Activated T-helper 1 cell treated with Interleukin-2 at 50 U/mL for 16 hours (primary cell): ENCODE results near the gene FUOM.

ENCODE experiments used
- DNase-seq: peaks from one replicate; pipeline ENCODE4 v3.0.0-alpha.2; 2020; ENCODE audit warnings: low read depth

FUOM gene

DNA sequence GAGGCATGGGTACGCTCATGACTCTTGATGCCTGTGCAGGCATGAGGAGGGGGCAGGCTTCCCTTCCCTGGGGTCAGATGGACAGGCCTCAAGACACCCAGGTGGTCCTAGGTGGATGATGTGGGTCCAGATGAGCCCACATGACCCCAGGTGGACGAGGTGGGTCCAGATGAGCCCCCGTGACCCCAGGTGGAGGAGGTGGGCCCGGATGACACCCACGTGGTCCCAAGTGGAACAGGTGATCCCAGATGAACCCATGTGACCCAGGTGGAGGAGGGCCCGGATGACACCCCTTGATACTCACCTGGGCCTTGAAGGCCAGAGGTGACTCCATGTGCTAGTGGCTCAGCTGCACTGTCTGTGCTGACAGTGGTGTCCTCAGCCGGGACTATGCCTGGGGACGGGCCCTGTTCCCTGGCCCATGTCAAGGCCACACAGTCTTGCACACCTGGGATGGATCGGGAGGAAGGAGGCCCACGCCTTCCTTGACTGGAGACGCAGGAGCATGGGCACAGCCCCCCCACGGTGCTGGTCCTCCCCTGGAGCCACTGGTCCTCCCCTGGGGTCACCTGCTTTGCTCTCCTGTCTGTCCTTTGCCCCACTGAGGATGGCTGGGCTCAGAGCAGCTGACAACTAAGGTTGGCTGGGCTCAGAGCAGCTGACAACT is 7.4 kb downstream of the FUOM start:
- no peak for DNase-seq

DNA sequence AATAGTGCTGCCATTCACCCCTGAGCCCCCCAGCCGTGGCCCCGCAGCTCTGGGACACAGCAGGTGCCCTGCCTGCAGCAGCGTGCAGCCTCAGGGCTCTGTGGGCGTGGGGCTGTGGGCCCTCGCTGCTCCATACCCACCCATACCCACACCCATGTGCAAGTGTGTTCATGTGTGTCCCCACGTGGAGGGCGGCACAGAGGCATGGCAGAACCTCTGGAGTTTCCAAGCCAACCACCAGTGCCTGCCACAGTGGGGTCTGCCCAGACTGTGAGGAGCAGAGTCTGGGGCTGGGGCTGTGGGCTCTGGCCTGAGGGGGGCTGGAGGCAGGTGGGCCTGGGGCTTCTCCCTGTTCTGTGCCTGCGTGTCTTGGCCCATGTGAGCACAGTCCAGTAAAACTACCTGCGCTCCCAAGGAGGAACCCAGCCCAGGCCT is 8.2 kb downstream of the FUOM start:
- DNase-seq: no peak

DNA sequence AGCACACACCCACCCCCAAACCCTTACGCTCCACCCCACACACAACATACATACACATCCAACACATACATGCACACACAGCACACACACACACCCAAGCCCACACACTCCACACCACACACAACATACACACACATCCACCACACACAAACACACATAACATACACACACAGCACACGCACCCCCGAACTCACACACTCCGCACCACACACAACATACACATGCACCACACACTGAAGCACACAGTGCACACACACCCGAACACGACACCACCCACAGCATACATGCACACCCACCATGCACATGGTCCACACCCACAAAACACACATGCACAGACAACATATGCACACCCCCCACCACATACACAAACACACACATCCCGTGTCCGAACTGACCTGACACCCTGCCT is 8.7 kb downstream of the FUOM start:
- DNase-seq: no peak

DNA sequence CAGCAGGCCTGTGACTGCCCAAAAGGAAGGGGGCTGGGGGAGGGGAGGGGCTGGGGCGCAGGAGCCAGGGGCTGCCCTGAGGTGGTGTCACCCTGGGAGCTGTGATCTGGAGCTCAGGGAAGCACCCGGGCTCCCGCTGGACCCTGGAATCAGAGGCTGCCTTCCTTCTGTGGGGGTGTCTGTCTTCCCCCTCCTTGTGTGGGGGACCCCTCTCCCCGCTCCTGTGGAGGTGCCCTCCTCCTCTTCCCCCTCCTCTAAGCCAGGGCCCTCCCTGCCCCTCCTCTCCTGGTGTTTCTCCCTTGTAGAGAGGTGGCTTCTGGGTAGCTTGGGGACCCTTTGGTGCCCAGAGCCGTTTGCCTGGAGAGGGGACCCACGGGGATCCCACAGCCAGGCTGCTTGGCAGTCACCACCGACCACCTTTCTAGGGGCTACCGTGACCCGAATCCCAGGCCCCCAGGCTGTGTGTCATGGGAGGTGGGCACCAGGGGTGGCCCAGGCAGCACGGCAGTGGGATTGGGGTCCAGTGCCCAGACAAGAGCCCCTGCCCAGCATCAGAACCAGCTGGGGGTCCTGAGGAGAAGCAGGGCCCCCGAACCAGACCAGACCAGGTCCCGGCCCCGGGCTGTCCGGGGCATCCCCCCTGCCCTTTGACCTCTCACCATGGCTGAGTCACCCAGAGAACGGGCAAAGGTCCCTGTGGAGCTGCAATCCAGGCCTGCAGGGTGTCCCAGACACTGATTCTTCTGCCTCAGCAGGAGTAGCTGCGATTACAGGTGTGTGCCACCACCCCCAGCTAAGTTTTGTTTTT is 9.9 kb downstream of the FUOM start:
- no peak for DNase-seq

DNA sequence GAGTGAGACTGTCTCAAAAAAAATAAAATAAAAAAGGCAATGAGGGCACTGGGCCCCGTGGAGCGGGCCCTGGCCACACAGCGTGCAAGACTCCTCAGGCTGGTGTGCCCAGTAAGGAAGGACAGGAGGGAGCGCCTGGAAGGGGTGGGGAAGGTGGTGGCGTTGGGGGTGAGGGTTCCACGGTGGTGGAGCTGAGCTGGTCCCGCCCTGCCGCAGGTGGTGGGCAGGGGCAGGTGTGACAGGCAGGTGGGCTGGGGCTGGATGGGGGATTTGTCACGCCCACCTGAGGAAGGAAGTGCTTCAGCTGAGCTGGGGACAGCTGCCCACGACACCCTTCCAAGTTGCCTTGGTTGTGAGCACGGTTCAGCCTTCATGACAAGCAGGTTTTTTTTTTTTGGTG is 11.4 kb downstream of the FUOM start:
- no peak for DNase-seq

DNA sequence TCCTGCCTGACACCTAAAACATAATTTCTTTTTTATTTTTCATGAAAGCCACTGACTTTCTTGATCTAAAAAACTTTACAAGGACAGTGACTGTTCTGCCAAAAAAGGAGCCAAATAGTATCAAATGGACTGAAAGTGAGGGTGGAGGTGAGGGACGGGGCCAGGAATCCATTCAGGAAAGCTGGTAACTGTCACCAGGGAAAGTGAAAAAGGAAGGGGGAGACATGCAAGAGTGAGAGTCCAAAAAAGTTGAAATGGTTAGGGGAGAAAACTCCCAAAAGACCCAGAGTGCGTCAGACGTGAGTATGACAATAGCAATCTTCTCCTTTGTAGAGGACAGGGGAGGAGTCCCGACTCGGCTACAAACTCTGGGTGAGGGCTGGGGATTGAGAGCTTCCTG is 13.6 kb downstream of the FUOM start:
- no peak for DNase-seq

DNA sequence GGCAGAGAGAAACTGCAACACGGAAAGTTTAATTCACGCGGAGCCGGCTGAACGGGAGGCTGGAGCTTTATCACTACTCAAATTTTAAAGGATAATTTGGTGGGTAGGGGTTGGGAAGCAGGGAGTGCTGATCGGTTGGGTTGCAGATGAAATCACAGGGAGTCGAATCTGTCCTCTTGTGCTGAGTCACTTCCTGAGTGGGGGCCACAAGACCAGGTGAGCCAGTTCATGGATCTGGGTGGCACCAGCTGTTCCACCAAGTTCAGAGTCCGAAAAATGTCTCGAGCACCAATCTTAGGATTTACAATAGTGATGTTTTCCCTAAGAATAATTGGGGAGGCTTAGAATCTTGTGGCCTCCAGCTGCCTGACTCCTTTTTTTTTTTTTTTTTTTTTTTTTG is 14.3 kb downstream of the FUOM start:
- DNase-seq: no peak

DNA sequence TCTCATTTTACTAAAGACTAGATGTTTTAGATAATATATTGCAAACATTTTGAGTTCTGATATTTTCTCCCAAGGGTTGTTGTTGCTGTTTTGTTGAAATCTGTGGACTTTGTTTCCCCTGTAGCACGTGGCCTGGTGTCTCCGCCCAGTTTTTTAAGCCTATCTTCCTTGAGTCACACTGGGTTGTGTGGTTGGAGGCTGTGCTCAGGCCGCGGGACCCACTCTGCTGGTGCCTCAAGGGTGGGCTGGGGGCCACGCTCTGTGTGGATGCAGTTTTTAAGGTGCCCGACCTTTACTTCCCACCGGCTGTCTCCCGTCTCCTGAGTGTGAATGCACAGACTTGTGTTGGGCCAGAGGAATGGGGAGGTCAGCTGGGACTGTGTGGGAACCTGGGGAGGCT is 14.9 kb downstream of the FUOM start:
- no peak for DNase-seq

DNA sequence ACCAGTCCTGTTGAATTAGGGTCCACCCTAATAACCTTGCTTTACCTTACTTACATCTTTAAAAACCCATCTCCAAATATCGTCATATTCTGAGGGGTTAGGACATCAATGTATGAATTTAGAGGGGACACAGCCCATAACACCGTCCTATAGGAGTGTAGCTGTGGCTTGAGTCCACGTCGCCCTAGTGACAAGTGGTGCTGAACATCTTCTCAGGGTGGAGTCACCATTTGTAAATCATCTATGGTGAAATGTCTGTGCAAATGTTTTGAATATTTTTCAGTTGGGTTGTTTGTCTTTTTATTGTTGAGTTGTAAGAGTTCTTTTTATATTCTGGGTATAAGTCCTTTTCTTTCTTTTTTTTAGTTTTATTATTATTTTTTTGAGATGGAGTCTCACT is 15.8 kb downstream of the FUOM start:
- no peak for DNase-seq

DNA sequence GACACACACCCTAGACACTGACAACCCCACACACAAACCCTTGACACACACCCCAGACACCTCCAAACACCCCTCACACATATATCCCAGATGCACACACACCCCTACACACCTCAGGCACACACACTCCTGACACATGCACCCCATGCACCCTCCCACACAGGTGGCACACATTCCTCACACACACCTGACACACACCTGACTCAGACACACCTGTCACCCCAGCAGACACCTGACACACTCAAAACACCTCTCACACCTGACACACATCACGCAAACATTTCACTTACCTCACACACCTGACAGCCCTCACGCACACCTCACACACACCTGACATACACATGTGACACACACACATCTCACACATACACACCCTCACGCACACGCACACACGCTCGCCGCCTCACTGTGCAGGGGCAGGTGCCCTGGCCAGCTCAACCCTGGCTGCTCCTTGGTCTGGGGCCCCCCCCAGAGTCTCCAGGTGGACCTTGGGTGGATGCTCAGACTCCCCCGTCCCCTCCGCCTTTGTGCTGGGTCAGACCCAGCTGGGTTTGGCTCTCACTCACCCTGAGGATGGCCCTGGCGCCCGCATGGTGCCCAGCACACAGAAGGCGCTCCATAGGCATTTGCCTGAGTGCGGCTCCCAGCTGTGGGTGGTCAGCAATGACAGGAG is 18.0 kb downstream of the FUOM start:
- DNase-seq: no peak

DNA sequence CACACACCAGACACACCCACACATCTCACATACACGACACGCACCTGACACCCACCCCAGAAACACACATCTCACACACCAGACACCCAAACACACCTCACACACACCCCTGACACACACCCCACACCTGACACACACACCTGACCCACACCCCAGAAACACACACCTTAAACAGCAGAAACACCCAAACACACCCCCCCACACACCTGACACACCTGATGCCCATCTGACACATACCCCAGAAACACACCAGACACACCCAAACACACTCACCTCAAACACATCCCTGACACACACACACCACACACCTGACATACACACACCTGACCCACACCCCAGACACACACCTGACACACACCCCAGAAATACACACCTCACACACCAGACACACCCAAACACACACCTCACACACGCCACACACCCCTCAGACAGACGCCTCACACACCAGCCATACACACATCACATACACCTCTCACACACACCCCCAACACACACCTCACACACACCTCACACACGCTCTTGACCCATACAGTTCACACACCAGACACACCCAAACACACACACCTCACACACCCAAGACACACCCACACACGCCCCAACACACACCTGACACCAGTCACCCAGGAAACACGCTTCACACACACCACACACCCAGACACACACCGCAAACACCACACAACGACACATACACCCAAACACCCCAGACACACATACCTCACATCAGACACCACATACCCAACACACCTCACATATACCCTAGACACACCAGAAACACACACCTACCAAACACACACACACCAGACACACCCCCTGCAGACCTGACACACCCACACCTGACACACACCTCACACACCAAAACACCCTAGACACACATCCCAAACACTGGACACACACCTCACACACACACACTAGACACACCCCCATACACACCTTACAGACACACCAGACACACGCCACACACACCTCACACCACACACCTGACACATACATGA is 19.4 kb downstream of the FUOM start:
- no peak for DNase-seq

DNA sequence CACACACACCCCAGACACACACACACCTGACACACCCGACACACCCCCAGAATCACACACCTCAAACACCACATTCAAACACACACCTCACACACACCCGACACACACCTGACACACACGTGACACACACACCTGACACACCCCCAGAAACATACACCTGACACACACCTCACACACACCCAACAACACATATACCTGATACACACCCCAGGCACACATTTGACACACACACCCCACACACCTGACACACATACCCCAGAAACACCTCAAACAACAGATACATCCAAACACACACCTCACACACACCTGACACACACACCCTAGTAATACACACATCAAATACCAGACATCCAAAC is 20.5 kb downstream of the FUOM start:
- no peak for DNase-seq

DNA sequence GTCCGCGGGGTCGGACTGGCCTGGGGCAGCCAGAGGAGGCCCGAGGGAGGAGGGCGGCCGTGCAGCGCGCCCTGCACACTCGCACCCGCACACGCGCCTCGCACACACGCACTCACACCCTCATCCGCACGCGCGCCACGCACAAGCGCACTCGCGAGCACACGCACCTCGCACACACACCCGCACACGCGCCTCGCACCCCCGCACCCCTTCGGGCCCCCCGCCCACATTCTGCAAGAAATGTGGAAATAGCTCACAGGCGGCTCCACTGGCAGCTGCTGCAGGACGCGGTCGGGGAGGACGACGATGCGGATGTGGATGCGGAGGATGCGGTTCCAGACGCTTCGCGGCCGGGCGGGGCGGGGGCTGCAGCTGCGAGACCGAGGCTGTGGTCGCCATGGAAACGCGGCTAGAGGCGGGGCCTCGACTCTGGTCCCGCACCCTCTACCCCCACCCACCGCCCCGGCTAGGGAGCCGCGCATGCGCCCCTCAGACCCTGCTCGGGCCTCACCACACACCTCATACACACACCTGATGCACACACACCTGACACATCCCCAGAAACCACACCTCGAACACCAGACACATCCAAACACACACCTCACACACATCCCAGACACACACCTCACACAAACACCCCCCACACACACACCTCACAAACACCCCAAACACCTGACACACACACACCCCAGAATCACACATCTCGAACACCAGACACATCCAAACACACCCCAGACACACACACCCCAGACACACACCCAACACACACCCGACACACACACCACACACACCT is 21.0 kb downstream of the FUOM start, which contains the start of gene CALY:
TSS of gene CALY (minus strand) at position 320 of the 793 bp plus-strand sequence. CDS start 7,907 bp downstream, outside the sequence.
- DNase-seq: peak; percentile 87

DNA sequence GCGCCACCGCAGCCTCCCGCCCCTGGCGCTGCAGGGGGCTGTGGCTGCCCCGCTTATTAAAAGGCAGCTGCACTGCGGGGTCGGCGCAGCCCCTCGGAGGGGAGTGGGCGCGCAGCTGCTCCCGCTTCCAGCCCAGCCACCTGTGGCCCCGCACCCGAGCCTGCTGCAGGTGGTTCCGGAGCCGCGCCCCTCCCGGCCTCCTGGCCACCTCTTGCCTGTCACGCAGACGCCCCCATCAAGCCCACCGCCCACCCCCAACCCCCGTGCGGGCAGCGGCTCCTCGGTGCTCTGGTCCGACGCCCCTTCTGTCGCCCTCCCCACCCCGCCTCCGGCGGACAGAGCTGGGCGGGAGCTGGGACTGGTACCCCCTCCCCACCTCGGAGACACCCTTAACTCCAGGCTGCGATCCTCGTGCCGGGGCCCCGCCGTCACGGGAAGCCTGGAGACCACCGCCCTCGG is 21.7 kb downstream of the FUOM start:
- DNase-seq: no peak

DNA sequence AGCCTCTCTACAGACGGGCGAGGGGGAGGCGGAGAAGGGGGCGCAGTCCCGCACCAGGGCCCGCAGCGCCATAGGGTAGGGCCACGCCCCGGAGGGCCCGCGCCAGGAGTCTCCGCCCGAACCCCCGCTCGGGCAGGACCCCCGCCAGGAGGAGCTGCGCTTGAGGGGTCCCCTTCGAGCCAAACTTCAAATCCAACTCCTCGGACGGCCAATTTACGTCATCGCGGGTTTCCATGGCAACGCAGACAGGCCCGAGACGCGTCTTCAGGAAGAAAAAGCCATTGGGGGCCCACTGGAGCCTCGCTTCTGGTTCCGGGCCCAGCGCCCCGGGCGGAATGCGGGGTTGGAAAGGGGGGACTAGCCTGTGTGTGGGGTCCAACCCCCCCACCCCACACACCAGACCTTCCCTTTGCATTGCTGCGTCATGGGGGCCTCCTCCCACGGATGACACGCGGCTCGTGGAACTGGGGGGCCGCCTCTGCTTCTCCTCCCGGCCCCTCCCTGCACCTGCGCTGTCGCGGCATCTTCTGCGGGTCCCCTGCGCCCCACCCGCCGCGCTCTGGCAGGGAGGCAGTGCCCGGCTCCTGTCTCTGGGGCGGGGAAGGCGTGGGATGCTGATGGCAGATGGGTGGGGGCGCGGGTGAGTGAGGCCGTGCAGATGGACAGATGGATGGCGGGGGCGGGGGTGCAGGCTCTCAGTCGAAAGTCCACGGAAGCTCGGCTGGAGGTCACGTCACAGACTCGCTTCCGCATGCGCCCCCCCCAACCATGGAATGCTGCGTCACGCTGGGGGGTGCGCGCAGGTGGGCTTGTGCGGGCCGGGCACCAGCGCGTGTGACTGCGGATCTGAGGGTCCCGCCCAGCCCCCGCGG is 22.3 kb downstream of the FUOM start:
- DNase-seq: peak; percentile 69

DNA sequence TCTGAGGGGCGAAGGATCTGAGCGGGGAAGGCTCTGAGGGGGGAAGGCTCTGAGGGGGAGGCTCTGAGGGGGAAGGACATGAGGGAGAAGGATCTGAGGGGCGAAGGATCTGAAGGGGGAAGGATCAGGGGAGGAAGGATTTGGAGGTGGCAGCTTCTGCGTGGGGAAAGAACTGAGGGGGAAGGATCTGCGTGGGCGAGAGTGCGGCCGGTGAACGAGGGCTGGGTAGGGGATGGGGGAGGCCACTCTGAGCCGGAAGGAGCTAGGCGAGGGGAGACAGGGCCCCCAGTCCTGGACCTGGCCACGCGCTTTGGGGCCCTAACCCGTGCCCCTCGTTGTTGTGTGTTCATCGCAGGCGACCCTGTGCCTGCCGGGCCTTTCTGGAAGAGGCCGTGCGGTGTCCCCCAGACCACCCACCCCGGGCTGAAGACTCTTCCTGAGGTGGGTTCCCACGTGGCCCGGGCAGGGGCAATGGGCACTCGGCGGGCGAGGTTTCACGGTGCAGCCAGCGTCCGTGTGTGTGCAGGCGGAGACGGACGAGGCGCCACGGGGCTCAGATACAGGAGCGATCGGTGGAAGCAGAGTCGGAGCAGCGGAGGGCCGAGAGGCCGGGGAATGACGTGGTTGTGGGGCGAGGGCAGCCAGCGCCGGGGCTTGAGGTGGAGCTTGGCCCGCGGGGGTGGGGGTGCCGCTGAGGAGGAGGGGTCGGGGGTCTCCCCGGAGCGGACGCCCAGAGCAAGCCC is 23.1 kb downstream of the FUOM start:
- no peak for DNase-seq

DNA sequence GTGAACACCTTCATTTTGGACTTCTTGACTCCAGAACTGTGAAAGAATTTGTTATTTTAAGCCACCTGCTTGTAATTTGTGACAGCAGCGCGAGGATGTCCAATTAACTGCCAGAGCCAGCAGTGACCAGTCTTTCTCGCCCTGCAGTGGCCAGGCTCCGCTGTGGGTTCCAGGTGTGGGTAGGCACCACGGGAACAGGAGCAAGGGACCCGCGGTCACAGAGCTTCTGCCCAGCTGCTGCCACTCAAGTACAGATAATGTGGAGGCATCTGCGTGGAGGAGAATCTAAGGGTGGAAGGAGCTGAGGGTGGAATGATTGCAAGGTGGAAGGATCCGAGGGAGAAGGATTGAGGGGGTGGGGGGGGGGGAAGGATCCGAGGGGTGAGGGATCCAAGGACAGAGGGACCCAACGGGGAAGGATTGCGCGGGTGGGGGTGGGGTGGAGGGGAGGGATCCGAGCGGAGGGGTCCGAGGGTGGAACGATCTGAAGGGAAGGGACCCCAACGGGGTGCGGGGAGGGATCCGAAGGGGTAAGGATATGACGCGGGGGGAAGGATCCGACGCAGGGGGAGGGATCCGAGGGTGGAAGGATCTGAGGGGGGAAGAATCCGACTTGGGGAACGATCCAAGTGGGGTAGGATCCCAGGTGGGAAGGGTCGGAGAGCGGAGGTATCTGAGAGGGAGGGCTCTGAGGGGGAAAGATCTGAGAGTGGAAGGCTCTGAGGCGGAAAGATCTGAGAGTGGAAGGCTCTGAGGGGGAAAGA is 24.7 kb downstream of the FUOM start:
- DNase-seq: no peak

DNA sequence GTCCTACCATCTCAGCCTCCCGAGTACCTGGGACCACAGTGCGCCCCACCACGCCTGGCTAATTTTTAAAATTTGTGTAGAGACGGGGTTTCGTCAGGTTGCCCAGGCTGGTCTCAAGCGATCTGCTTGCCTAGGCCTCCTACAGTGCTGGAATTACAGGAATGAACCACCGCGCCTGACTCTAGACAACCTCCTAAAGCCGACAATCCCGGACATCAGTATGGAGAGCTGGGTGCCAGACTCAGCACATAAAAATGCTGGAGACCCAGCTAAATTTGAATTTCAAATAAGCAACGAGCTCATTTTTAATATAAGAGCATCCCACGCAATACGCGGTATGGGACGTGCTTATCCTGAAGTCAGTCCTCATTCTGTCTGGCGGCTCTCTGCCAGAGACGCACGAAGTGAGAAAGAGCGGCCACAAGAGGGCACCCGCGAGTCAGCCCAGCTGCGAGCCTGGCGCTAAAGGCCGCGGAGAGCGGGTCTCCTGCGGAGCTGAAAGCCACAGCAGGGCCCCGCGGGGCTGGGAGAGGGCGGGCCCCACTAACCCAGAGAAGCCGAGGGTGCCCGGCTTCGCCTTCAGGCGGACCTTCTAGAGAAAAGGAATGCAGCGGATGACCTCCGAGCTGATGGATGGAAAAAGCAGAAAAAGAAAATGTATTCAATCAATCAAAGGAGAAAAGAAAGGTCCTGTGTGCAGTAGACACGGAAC is 28.2 kb downstream of the FUOM start:
- peak; percentile 76 for DNase-seq
